Measurements from ENCODE around the gene MIA2. TPM values are rescaled to one million over a fixed set of nuclear protein-coding genes. Genes with fewer than 3 reads are reported as not detected.
"Not testable (repeated sequence)": the region's sequence is repeated elsewhere in the genome, so short reads cannot be mapped to it uniquely, and the experiment has no call there.

MIA2 gene
- total RNA-seq, 1 donor from 2014 or later, result 41.2 TPM

- H3K27me3 ChIP-seq (ENCODE audit: control insufficient read depth, insufficient read depth, low read length), result no peaks in the 10 kb centered on the region
- DNase-seq (ENCODE audit: low read depth), result no peak
- H3K4me3 ChIP-seq (ENCODE audit: low read depth, low read length), result no peak overlapping the region
- TF ChIP-seq CTCF (IDR thresholded peaks at IDR 0.05; ENCODE audit: insufficient read depth, low read length, poor library complexity, severe bottlenecking), result no peak
- H3K36me3 ChIP-seq (ENCODE audit: control insufficient read depth, insufficient read depth, low read length), result no peaks in the 10 kb centered on the region
Measured at GRCh38 chr14:39272918-39273317, 39.2 kb downstream of the MIA2 start.

- no peak for TF ChIP-seq CTCF (IDR thresholded peaks at IDR 0.05; ENCODE audit: insufficient read depth, low read length, poor library complexity, severe bottlenecking)
- DNase-seq (ENCODE audit: low read depth), result no peak
- Histone ChIP-seq H3K27me3 (ENCODE audit: control insufficient read depth, insufficient read depth, low read length) (no peaks in the 10 kb centered on the region), H3K36me3 (ENCODE audit: control insufficient read depth, insufficient read depth, low read length) (no peaks in the 10 kb centered on the region), H3K4me3 (ENCODE audit: low read depth, low read length) (no peak overlapping the region)
Measured at GRCh38 chr14:39275395-39275794, 41.7 kb downstream of the MIA2 start.

GRCh38 chr14:39276005-39276404, 42.3 kb downstream of the MIA2 start:
- no peaks in the 10 kb centered on the region for H3K27me3 ChIP-seq (ENCODE audit: control insufficient read depth, insufficient read depth, low read length)
- no peak overlapping the region for H3K4me3 ChIP-seq (ENCODE audit: low read depth, low read length)
- no peak for DNase-seq (ENCODE audit: low read depth)
- TF ChIP-seq CTCF (IDR thresholded peaks at IDR 0.05; ENCODE audit: insufficient read depth, low read length, poor library complexity, severe bottlenecking), result no peak
- no peaks in the 10 kb centered on the region for H3K36me3 ChIP-seq (ENCODE audit: control insufficient read depth, insufficient read depth, low read length)

GRCh38 chr14:39276579-39277114, 42.9 kb downstream of the MIA2 start:
- H3K4me3 ChIP-seq (ENCODE audit: low read depth, low read length), result no peak overlapping the region
- no peaks in the 10 kb centered on the region for H3K27me3 ChIP-seq (ENCODE audit: control insufficient read depth, insufficient read depth, low read length)
- TF ChIP-seq CTCF (IDR thresholded peaks at IDR 0.05; ENCODE audit: insufficient read depth, low read length, poor library complexity, severe bottlenecking), result no peak
- no peak for DNase-seq (ENCODE audit: low read depth)
- H3K36me3 ChIP-seq (ENCODE audit: control insufficient read depth, insufficient read depth, low read length), result no peaks in the 10 kb centered on the region

- DNase-seq (ENCODE audit: low read depth), result no peak
- H3K27me3 ChIP-seq (ENCODE audit: control insufficient read depth, insufficient read depth, low read length), result no peaks in the 10 kb centered on the region
- peaks cover 1% of the 10 kb centered on the region for H3K36me3 ChIP-seq (ENCODE audit: control insufficient read depth, insufficient read depth, low read length)
- TF ChIP-seq CTCF (IDR thresholded peaks at IDR 0.05; ENCODE audit: insufficient read depth, low read length, poor library complexity, severe bottlenecking), result no peak
- no peak overlapping the region for H3K4me3 ChIP-seq (ENCODE audit: low read depth, low read length)
Measured at GRCh38 chr14:39279515-39279914, 45.8 kb downstream of the MIA2 start.

DNA sequence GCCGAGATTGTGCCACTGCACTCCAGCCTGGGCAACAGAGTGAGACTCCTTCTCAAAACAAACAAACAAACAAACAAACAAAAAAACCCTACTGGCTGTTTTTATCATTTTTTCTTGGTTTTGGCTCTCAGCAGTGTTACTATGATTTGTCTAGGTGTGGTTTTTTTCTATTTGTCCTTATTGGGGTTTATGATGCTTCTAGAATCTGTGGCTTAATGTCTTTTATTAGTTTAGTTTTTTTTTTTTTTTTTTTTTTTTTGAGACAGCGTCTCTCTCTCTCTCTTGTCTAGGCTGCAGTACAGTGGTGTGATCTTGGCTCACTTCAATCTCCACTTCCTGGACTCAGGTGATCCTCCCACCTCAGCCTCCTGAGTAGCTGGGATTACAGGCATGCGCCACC, 47.0 kb downstream of the MIA2 start:
- DNase-seq (ENCODE audit: low read depth); H3K36me3 ChIP-seq (ENCODE audit: control insufficient read depth, insufficient read depth, low read length); H3K4me3 ChIP-seq (ENCODE audit: low read depth, low read length); H3K27me3 ChIP-seq (ENCODE audit: control insufficient read depth, insufficient read depth, low read length): not testable (repeated sequence)
